ENCODE results near the gene INPPL1. TPM values are rescaled to one million over a fixed set of nuclear protein-coding genes. Genes with fewer than 3 reads are reported as not detected.

Gene INPPL1
- total RNA-seq, 4 donors from 2014 or later = 25.0 to 68.8 (median 41.2) TPM

GRCh38 chr11:72241291-72241781 is 16.8 kb downstream of the INPPL1 start:
- no peak for TF ChIP-seq CTCF (IDR thresholded peaks at IDR 0.05)
- TF ChIP-seq POLR2A (IDR thresholded peaks at IDR 0.05) = no peak
- intact Hi-C loops (cut with DNase I; ENCODE audit: low total_unique reads) = no loop called here
- DNase-seq (ENCODE audit: low spot score in 2 of 2) = no peak
- 52 to 66% methylated on average over 20 of the region's 20 CpGs for WGBS, 2 donors
- no peak overlapping the region for H3K4me3 ChIP-seq (ENCODE audit: low read depth, poor library complexity, severe bottlenecking)

- no peak for TF ChIP-seq CTCF (IDR thresholded peaks at IDR 0.05)
- no peak for DNase-seq (ENCODE audit: low spot score in 2 of 2)
- 92 to 97% methylated on average over 2 of the region's 2 CpGs for WGBS, 2 donors
- intact Hi-C loops (cut with DNase I; ENCODE audit: low total_unique reads) = no loop called here
- H3K4me3 ChIP-seq (ENCODE audit: low read depth, poor library complexity, severe bottlenecking) = no peak overlapping the region
Measured at GRCh38 chr11:72242141-72242540, 17.6 kb downstream of the INPPL1 start.

GRCh38 chr11:72243173-72244059 is 18.8 kb downstream of the INPPL1 start:
- H3K4me3 ChIP-seq (ENCODE audit: low read depth, poor library complexity, severe bottlenecking) = no peak overlapping the region
- peak in 1 of 2 donors; percentile 82 for DNase-seq (ENCODE audit: low spot score in 2 of 2)
- intact Hi-C loops (cut with DNase I; ENCODE audit: low total_unique reads) = no loop called here
- WGBS, 2 donors = 41 to 50% methylated on average over 37 to 51 of the region's 58 CpGs
- TF ChIP-seq POLR2A (IDR thresholded peaks at IDR 0.05) (no peak), CTCF (IDR thresholded peaks at IDR 0.05) (no peak)

GRCh38 chr11:72244060-72244360 is 19.4 kb downstream of the INPPL1 start, which contains the start of gene PHOX2A:
PHOX2A (minus strand) TSS chr11:72244176; CDS start chr11:72244004, 172 bp downstream.
- no peak for DNase-seq (ENCODE audit: low spot score in 2 of 2)
- WGBS, 2 donors = 0 to 5% methylated on average over 5 to 34 of the region's 37 CpGs
- TF ChIP-seq POLR2A (IDR thresholded peaks at IDR 0.05) (no peak), CTCF (IDR thresholded peaks at IDR 0.05) (no peak)
- H3K4me3 ChIP-seq (ENCODE audit: low read depth, poor library complexity, severe bottlenecking) = no peak within 1 kb of the TSS
- intact Hi-C loops (cut with DNase I; ENCODE audit: low total_unique reads) = no loop called here

- DNase-seq (ENCODE audit: low spot score in 2 of 2) = peak in 1 of 2 donors; percentile 80
- TF ChIP-seq POLR2A (IDR thresholded peaks at IDR 0.05) (no peak), CTCF (IDR thresholded peaks at IDR 0.05) (no peak)
- WGBS, 2 donors = 7 to 11% methylated on average over 44 to 46 of the region's 46 CpGs
- H3K4me3 ChIP-seq (ENCODE audit: low read depth, poor library complexity, severe bottlenecking) = no peak overlapping the region
- intact Hi-C loops (cut with DNase I; ENCODE audit: low total_unique reads) = no loop called here
Measured at GRCh38 chr11:72244361-72245262, 20.0 kb downstream of the INPPL1 start.

All from lower leg skin (tissue), 4 donors.